Activated naive CD4-positive, alpha-beta T cell treated with anti-CD3 and anti-CD28 coated beads for 36 hours (primary cell): ENCODE results near the gene RHBDL2. TPM values are rescaled to one million over a fixed set of nuclear protein-coding genes. Genes with fewer than 3 reads are reported as not detected.
"Not testable (repeated sequence)": the region's sequence is repeated elsewhere in the genome, so short reads cannot be mapped to it uniquely, and the experiment has no call there.

Experiments used
- CTCF ChIA-PET: fragments of 350-600 bp; sonication (Branson Sonifier 250); formaldehyde crosslinking; loops from one replicate; lab custom pipeline; 2021; ENCODE audit warnings: antibody characterized with exemption; lab: Charles Lee
- DNase-seq: peaks from one replicate; pipeline ENCODE4 v3.0.0-alpha.2; 2020
- H3K27ac Mint-ChIP-seq: one replicate; pipeline ENCODE4 v1.8.0; 2021; ENCODE audit warnings: mild to moderate bottlenecking, mixed read lengths
- H3K27me3 Mint-ChIP-seq: one replicate; pipeline ENCODE4 v1.8.0; 2021; ENCODE audit warnings: low read depth, mixed read lengths
- H3K36me3 Mint-ChIP-seq: one replicate; pipeline ENCODE4 v1.8.0; 2021; ENCODE audit warnings: low read depth, mixed read lengths
- H3K4me1 Mint-ChIP-seq: one replicate; pipeline ENCODE4 v1.8.0; 2021; ENCODE audit warnings: low read depth, mixed read lengths
- H3K4me3 Mint-ChIP-seq: one replicate; pipeline ENCODE4 v1.8.0; 2021; ENCODE audit warnings: mild to moderate bottlenecking, moderate library complexity, mixed read lengths
- H3K9me3 Mint-ChIP-seq: one replicate; pipeline ENCODE4 v1.8.0; 2021; ENCODE audit warnings: mixed read lengths
- intact Hi-C: fragments of 100-400 bp; cut with micrococcal nuclease; formaldehyde crosslinking; loops from one replicate; pipeline ENCODE4 v1.15.1; 2023
- total RNA-seq, 2 experiments: library from RNA; stranded (reverse); gene quantifications; one replicate each; pipeline ENCODE4 v1.2.3, GENCODE V29; 2021

RHBDL2 gene
- total RNA-seq, 2 experiments from 2014 or later: not detected

DNA sequence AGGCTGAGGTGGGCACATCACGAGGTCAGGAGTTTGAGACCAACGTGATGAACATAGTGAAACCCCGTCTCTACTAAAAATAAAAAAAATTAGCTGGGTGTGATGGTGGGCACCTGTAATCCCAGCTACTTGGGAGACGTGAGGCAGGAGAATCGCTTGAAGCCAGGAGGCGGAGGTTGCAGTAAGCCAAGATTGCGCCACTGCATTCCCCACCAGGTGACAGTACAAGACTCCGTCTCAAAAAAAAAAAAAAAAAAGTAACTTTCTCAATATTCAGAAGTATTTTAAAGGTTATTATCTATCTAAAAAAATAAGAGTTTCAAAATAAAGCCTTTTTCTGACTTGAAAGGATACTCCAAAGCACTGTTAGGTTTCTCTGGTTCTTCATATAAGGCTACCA, 74.4 kb downstream of the RHBDL2 start:
- CTCF ChIA-PET: no interaction called here
- H3K9me3 Mint-ChIP-seq: no peaks in the 10 kb centered on the region

GRCh38 chr1:38865112-38865715, 76.4 kb downstream of the RHBDL2 start:
- Mint-ChIP-seq H3K4me3 (no peak overlapping the region), H3K36me3 (peaks cover 9% of the 10 kb centered on the region), H3K4me1 (peaks cover 37% of the 10 kb centered on the region), H3K27ac (no peak overlapping the region), H3K9me3 (no peaks in the 10 kb centered on the region), H3K27me3 (no peaks in the 10 kb centered on the region)
- CTCF ChIA-PET: no interaction called here
- DNase-seq: peak; percentile 7
- intact Hi-C loops: no loop called here

More for the DNA sequence above, 74.4 kb downstream of the RHBDL2 start:
- no peak for DNase-seq
- peaks cover 35% of the 10 kb centered on the region for H3K4me1 Mint-ChIP-seq
- intact Hi-C loops: no loop called here
- no peak overlapping the region for H3K27ac Mint-ChIP-seq
- no peaks in the 10 kb centered on the region for H3K27me3 Mint-ChIP-seq
- H3K36me3 Mint-ChIP-seq: peaks cover 8% of the 10 kb centered on the region
- no peak overlapping the region for H3K4me3 Mint-ChIP-seq

GRCh38 chr1:38860454-38860795, 81.2 kb downstream of the RHBDL2 start:
- CTCF ChIA-PET: no interaction called here
- peak overlapping the region; percentile 52 for H3K27ac Mint-ChIP-seq
- H3K9me3 Mint-ChIP-seq: no peaks in the 10 kb centered on the region
- DNase-seq: no peak
- peaks cover 13% of the 10 kb centered on the region for H3K36me3 Mint-ChIP-seq
- H3K4me3 Mint-ChIP-seq: peak overlapping the region; percentile 86
- H3K27me3 Mint-ChIP-seq: no peaks in the 10 kb centered on the region
- peaks cover 50% of the 10 kb centered on the region for H3K4me1 Mint-ChIP-seq
- intact Hi-C loops: no loop called here

- H3K9me3 Mint-ChIP-seq: no peaks in the 10 kb centered on the region
- H3K4me1 Mint-ChIP-seq: peaks cover 51% of the 10 kb centered on the region
- H3K4me3 Mint-ChIP-seq: peak within 1 kb of the TSS; percentile 86
- H3K27ac Mint-ChIP-seq: peak within 1 kb of the TSS; percentile 91
- CTCF ChIA-PET: interaction anchor here (0.6 to 0.7 kb wide), 2 partner anchors 233 to 684 kb away, joined by 3 read pairs; no protein-coding TSS in a partner anchor
- intact Hi-C loops: loop anchor here (1.0 to 10.0 kb wide), 7 partner anchors 13 to 1167 kb away; partner anchors contain the start of genes CDCA8, MYCBP, NDUFS5 and PABPC4
- peaks cover 16% of the 10 kb centered on the region for H3K36me3 Mint-ChIP-seq
- DNase-seq: peak; percentile 99
- H3K27me3 Mint-ChIP-seq: no peaks in the 10 kb centered on the region
Measured at GRCh38 chr1:38859561-38860453, 81.8 kb downstream of the RHBDL2 start, which contains the start of gene RRAGC. TSS of gene RRAGC (minus strand) at chr1:38859772. CDS start at chr1:38859646, 126 bp downstream.

- Mint-ChIP-seq H3K27me3 (no peaks in the 10 kb centered on the region), H3K4me1 (peaks cover 47% of the 10 kb centered on the region)
- CTCF ChIA-PET: interaction anchor here (0.7 kb wide), 1 partner anchor 233 kb away, joined by 3 read pairs; no protein-coding TSS in a partner anchor
Measured at GRCh38 chr1:38858833-38859560, 82.6 kb downstream of the RHBDL2 start.

GRCh38 chr1:38852780-38853179, 88.8 kb downstream of the RHBDL2 start:
- peaks cover 38% of the 10 kb centered on the region for H3K4me1 Mint-ChIP-seq
- CTCF ChIA-PET: no interaction called here
- no peaks in the 10 kb centered on the region for H3K27me3 Mint-ChIP-seq
- intact Hi-C loops: loop anchor here (2.0 to 10.0 kb wide), 4 partner anchors 150 to 824 kb away; partner anchors contain the start of gene PABPC4
- peak overlapping the region; percentile 78 for H3K27ac Mint-ChIP-seq
- DNase-seq: peak; percentile 46
- peak overlapping the region; percentile 26 for H3K4me3 Mint-ChIP-seq
- no peaks in the 10 kb centered on the region for H3K9me3 Mint-ChIP-seq
- peaks cover 31% of the 10 kb centered on the region for H3K36me3 Mint-ChIP-seq

More at GRCh38 chr1:38858833-38859560, 82.6 kb downstream of the RHBDL2 start:
- peak; percentile 73 for DNase-seq
- Mint-ChIP-seq H3K9me3 (no peaks in the 10 kb centered on the region), H3K27ac (peak overlapping the region; percentile 91), H3K4me3 (peak overlapping the region; percentile 86), H3K36me3 (peaks cover 18% of the 10 kb centered on the region)
- intact Hi-C loops: loop anchor here (1.0 to 10.0 kb wide), 7 partner anchors 14 to 1166 kb away; partner anchors contain the start of genes CDCA8, MYCBP, NDUFS5 and PABPC4

DNA sequence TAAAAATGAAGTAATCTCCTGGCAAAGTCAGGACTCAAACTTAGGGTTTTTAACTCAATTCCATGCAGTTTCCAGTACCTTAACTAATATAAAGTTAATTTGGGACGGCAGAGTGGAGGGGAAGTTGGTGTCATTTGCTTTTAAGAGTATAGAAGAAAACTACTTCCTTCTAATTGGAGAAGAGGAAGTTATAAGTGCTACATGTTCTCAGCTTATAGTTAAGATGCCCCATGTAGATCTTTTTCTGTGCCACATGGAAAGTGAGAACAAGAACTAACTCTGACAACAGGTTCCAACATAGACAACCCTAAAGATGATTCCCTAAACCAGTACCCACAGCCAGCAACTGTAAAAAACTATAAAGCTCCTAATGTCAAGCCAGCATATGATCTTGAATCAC, 93.6 kb downstream of the RHBDL2 start:
- peaks cover 1% of the 10 kb centered on the region for H3K9me3 Mint-ChIP-seq
- intact Hi-C loops: no loop called here
- H3K27me3 Mint-ChIP-seq: no peaks in the 10 kb centered on the region
- no peak overlapping the region for H3K4me3 Mint-ChIP-seq
- no peak overlapping the region for H3K27ac Mint-ChIP-seq
- no peak for DNase-seq
- H3K36me3 Mint-ChIP-seq: peaks cover 47% of the 10 kb centered on the region
- CTCF ChIA-PET: no interaction called here
- H3K4me1 Mint-ChIP-seq: peaks cover 18% of the 10 kb centered on the region

DNA sequence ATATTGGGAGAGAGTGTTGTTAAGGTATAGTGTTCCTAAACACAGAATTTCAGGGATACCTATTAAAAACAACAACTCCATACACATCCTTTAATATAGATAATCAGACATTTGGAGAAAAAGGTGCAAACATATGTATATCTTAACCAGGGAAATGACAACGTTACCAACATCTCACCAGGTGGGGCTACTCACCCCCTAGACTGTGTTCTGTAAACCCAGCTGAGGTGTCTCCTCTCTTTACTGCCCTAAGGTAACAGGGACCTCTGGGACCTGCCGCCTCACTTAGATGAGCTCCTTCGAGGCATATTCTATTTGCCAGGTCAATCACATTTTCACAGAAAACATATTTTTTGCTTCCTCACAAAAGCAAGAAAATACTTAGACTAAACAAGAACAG, 95.4 kb downstream of the RHBDL2 start:
- peaks cover 7% of the 10 kb centered on the region for H3K4me1 Mint-ChIP-seq
- H3K27ac Mint-ChIP-seq: no peak overlapping the region

GRCh38 chr1:38845088-38845487, 96.5 kb downstream of the RHBDL2 start:
- H3K4me3 Mint-ChIP-seq, H3K27me3 Mint-ChIP-seq, H3K27ac Mint-ChIP-seq, intact Hi-C loops, H3K9me3 Mint-ChIP-seq, DNase-seq, H3K4me1 Mint-ChIP-seq: not testable (repeated sequence)
- H3K36me3 Mint-ChIP-seq: peaks cover 39% of the 10 kb centered on the region
- CTCF ChIA-PET: interaction anchor here (0.7 to 2.0 kb wide), 3 partner anchors 10 to 938 kb away, joined by 3 to 11 read pairs (median 3); no protein-coding TSS in a partner anchor

More for the DNA sequence above, 95.4 kb downstream of the RHBDL2 start:
- H3K27me3 Mint-ChIP-seq: no peaks in the 10 kb centered on the region
- DNase-seq: peak; percentile 17
- H3K36me3 Mint-ChIP-seq: peaks cover 45% of the 10 kb centered on the region
- H3K4me3 Mint-ChIP-seq: no peak overlapping the region
- intact Hi-C loops: loop anchor here (1.0 kb wide), 1 partner anchor 246 kb away; no protein-coding TSS in a partner anchor
- CTCF ChIA-PET: interaction anchor here (1.2 to 2.0 kb wide), 3 partner anchors 9 to 11 kb away, joined by 3 to 11 read pairs (median 5); no protein-coding TSS in a partner anchor
- H3K9me3 Mint-ChIP-seq: peaks cover 1% of the 10 kb centered on the region

DNA sequence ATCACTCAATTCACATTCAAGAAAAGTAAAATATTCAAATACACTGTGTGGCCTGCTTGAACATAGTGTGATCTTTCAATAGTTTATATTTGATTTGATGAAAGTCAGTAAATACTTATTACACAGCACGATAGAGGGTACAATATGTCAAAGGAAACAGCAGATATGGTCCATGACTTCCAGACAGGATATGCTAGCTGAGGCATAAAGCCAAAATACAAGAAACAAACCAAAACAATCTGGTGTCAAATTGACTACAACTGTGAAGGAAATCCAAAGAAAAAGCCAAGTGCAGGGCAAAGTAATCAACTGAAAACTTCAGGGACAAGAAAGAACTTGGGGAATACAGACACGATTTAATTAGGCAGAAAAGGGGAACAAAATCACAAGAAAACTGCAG, 101.3 kb downstream of the RHBDL2 start:
- peaks cover 30% of the 10 kb centered on the region for H3K36me3 Mint-ChIP-seq
- H3K4me1 Mint-ChIP-seq: peaks cover 3% of the 10 kb centered on the region
- H3K27me3 Mint-ChIP-seq: no peaks in the 10 kb centered on the region
- CTCF ChIA-PET: no interaction called here
- no peak overlapping the region for H3K4me3 Mint-ChIP-seq
- DNase-seq: no peak
- H3K27ac Mint-ChIP-seq: no peak overlapping the region
- intact Hi-C loops: no loop called here
- H3K9me3 Mint-ChIP-seq: peaks cover 1% of the 10 kb centered on the region

- no peak overlapping the region for H3K4me3 Mint-ChIP-seq
- intact Hi-C loops: no loop called here
- no peak for DNase-seq
- H3K9me3 Mint-ChIP-seq: no peaks in the 10 kb centered on the region
- CTCF ChIA-PET: interaction anchor here (0.7 kb wide), 1 partner anchor 212 kb away, joined by 3 read pairs; no protein-coding TSS in a partner anchor
- no peak overlapping the region for H3K27ac Mint-ChIP-seq
- peaks cover 21% of the 10 kb centered on the region for H3K36me3 Mint-ChIP-seq
- no peaks in the 10 kb centered on the region for H3K27me3 Mint-ChIP-seq
- H3K4me1 Mint-ChIP-seq: peaks cover 3% of the 10 kb centered on the region
Measured at GRCh38 chr1:38839363-38839762, 102.3 kb downstream of the RHBDL2 start.
